Right lung (tissue), 5 donors: ENCODE measurements around the gene DOCK3. TPM values are rescaled to one million over a fixed set of nuclear protein-coding genes. Genes with fewer than 3 reads are reported as not detected.
"Not testable (repeated sequence)": the region's sequence is repeated elsewhere in the genome, so short reads cannot be mapped to it uniquely, and the experiment has no call there.

Experiments
- DNase-seq, 2 donors: peaks; one replicate each; pipeline ENCODE4 v3.0.0-alpha.2; 2013
- polyA plus RNA-seq, 5 donors: library from polyadenylated mRNA; unstranded; fragments of 120-200 nt; gene quantifications; one replicate each; pipeline versions ENCODE4 v1.2.1 to v1.2.3, GENCODE V29; 2013; ENCODE audit warnings: inconsistent platforms in 1 of 5, low replicate concordance in 1 of 5; ENCODE audit not compliant: insufficient read length in 5 of 5, insufficient read depth in 1 of 5

Gene DOCK3
- polyA plus RNA-seq, 5 donors: 1.2 to 2.5 (median 2.4) TPM

DNA sequence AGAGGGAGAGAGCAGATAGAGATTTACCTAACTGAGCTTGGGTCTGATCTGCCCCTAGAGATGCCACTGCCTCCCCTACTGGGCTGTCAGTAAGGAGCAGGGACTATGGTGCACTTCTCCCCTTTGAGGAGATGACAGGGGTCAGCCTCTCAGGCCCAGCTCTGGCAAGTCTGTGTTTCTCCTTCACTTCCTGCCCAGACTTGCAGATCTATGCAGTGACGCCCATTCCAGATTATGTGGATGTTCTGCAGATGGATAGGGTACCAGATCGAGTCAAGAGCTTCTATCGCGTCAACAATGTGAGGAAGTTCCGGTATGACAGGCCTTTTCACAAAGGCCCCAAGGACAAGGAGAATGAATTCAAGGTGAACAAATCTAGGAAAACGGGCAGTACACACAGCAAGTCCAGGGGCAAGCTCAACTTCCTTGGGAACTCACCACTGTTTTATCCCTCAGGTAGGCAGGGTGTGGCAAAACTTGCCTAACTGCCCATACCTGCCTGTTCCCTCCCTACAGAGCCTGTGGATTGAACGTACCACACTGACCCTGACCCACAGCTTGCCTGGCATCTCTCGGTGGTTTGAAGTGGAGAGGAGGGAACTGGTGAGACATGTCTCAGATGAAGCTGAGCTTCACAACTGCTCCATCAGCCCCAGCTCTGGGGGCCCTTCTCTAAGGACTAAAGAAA lies 681.3 kb downstream of the DOCK3 start:
- DNase-seq: no peak

DNA sequence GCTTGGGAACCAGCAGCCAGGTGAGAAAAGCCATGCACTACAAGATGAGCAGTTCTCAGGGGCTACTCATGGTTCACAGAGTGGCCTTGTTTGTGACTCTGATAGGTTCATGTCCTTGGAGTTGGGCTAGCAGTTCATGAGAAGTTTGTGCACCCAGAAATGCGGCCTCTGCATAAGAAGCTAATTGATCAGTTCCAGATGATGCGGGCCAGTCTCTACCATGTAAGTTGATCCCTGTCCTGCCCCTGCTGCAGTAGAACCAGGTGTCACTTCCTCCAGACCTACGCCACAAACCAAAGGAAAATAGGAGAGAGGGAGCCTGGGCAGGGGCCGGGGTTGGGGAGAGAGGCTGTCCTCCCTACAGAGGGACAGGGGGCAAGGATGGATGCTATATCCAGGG lies 683.1 kb downstream of the DOCK3 start:
- DNase-seq: no peak

DNA sequence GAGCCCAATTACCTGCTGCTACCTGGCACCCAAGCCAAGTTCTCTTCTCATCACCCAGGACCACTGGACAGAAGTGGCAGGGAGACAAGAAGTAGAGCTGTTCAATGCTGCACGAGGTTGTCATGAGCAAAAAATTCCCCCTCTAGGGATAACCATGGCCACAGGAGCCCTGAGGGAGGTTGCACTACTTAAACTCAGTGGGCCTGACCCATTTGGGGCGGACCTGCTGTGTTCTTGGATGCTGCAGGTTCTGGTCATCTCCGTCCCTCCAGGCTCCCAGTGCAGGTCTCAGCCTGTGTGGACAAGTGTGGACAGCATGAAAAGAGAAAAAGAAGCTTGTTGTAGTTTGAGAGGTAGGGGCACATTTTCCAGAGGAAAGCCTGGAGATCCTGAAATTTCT lies 684.3 kb downstream of the DOCK3 start:
- no peak for DNase-seq

DNA sequence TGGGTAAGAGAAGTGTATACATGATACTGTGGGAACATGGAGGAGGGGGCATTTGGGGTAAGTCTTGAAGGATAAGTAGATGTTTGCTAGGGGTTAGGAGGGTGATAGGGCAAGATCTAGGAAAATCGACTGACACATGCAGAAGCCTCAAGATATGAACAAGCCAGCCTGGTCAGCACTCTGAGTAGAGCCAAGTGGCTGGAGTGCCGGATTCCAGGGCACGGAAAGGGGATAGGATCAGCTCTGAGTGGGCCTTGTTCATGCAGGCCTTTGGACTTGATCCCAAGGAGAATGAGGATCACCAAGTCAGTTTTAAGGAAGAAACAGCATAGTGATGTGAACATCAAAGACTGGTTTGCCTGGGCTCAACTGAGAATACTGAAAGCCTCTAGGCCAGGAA lies 686.1 kb downstream of the DOCK3 start:
- DNase-seq: no peak

DNA sequence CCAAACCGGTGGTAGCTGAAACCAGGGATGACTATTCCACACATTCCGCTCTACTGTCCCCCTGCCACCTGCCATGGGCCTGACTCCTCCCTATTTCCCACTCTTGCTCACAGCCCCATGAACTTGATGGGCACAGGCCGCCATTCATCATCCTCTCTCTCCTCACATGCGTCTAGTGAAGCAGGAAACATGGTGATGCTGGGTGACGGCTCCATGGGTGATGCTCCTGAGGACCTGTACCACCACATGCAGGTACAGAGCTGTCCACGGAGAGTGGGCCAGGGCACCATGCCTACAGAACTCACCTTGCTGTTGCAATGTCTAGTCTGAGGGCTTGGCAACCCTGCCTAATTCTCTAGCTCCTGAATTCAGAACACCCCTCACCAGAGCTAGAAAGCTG lies 687.0 kb downstream of the DOCK3 start:
- DNase-seq: no peak

DNA sequence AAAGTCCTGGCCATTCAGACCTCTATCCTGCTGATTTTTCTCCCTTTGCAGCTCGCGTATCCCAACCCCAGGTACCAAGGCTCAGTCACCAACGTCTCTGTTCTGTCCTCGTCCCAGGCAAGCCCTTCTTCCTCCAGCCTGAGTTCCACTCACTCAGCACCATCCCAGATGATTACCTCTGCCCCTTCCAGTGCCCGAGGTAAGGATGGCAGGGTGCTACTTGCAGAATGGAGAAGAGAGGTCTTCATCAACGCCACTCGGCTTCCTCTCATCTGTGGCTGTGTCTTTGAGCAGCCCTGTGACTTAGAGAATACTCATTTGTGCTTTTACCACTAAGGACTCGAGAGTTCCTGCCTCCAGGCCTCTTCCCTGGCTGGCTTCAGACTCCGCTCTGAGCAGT lies 687.7 kb downstream of the DOCK3 start:
- DNase-seq: no peak

DNA sequence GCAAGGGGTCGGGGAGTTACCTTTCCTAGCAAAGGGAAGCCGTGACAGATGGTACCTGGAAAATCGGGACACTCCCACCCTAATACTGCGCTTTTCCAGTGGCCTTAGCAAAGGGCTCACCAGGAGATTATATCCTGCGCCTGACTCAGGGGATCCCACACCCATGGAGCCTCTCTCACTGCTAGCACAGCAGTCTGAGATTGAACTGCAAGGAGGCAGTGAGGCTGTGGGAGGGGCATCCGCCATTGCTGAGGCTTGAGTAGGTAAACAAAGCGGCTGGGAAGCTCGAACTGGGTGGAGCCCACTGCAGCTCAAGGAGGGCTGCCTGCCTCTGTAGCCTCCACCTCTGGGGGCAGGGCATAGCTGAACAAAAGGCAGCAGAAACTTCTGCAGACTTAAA lies 693.5 kb downstream of the DOCK3 start:
- DNase-seq: not testable (repeated sequence)

DNA sequence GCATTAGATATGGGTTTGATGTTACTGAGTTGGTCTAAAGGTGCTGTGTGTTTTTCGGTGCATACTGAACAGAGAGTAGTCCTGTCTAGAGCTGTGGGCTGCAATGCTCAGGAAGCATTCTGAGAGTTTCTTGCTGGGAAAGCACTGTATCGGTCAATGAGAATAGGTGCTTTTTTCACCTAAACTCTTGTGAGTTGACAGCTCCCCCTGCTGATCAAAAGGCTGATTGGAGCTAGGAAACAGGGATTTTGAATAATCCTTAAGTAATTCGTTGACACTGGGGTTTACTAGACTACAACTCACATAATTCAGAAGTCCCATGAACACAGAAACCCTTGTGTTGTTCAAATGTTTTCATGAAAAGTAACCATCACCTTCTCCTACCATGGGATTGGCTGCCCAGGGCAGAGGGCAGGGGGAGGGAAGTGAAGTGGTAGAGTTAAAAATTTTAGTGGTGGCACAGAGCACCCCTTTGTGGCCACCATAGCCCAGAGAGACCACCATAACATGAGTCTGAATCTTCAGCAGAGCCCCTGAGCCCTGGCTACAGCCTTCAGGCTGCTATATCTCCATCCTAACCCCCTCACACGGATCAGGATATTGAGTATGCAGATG lies 697.3 kb downstream of the DOCK3 start:
- DNase-seq: peak in 1 of 2 donors; percentile 36

DNA sequence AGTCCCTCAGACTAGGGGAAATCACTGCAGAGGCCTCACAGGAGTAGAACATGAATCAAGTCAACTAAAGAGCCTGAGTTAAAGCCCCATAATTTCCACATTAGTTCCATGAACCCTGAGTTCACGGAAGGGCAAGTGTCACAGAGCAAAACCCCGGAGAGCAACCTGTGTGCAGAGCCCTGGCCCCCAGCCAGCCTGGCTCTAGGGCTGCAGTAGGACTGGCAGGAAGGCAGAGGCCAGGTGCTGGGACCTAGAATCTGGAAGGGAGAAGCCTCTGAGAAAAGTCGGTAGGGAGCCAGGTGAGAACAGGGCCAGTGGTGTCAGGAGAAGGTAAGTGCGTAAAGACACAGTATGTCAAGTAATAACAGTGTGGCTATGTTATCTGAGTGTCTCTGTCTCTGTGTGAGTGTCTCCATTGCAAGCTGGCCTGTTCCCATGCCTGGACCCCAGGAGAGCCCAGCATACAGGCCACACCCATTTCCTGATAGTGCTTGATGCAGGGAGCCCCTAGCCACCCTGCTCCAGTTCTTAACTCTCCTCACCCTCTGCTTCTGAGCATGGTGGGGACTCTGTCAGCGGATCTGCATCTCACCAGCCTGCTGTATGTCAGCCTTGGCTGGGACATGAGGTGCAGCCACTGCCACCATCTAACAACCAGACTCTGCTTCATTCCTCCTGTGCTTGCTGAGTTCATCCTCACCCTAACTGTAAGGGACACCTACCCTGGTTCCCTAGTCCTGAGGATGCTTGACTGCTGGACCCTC lies 699.1 kb downstream of the DOCK3 start:
- DNase-seq: no peak

DNA sequence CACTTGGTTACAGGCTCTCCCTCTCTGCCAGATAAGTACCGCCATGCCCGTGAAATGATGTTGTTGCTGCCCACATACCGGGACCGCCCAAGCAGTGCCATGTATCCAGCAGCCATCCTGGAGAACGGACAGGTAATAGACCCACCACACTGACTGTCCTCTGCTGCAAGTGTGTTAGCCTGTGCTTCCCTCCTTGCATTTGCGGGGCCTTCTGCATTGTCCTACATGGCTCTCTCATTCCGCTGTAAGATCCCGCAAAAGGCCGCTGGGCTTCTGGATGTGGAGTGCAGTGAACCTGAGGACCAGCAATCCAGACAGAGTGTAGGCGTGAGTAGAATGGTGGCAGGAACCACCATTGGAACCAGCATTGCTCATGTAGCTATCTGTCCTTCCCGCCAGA lies 699.7 kb downstream of the DOCK3 start:
- DNase-seq: no peak

DNA sequence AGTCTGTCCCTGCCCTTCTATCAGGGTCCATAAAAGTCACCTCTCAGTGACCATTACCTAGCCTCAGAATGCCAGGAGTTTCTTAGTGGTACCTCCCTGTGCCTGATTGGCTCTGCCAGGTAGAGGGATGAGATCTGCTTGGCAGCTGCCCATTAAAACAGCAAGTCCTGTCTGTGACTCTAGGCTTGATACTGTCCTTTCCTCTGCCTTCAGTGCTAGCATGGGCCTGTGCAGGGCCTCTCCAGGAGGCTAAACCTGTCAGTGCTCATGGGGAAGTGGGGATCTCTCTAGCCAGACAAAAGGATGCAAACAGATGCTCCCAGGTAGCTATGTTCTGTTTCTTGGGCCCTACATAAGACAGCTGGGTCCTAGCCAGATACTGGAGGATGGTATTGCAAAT lies 700.4 kb downstream of the DOCK3 start:
- no peak for DNase-seq

DNA sequence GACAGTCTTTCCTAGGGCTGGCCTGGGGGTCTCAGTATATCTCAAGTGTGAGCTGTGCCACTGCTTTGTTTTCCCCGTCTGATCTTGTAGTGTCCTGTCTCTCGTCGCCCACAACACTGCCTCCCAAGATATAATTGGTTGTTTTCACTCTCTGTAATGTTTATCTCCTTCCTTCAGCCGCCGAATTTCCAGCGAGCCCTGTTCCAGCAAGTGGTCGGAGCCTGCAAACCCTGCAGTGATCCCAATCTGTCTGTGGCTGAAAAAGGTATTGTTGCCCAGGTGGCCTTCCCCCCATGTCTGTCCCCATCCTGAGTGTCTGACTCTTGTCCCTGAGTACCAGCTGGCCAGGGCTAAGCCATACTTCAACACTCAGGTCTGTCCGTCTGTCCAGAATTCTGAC lies 700.8 kb downstream of the DOCK3 start:
- DNase-seq: no peak

DNA sequence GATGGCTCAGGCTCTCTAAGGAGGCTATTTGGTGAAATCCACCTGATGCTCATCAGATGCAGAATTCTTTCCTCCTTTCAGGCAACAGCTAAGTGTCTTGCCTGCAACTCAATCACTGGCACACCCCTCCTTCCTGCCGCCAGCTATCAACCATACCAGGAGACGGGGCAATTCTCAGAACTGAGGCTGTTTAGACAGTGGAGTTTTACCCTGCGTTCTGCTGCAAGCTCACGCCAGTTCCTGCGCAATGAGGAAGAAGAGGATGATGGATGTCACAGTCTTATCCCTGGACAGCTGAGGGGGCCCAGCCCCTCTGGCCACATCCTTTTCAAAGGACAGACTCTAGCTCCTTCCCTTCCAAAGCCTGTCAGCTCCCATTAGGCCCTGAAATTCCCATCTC lies 703.3 kb downstream of the DOCK3 start:
- DNase-seq: no peak

DNA sequence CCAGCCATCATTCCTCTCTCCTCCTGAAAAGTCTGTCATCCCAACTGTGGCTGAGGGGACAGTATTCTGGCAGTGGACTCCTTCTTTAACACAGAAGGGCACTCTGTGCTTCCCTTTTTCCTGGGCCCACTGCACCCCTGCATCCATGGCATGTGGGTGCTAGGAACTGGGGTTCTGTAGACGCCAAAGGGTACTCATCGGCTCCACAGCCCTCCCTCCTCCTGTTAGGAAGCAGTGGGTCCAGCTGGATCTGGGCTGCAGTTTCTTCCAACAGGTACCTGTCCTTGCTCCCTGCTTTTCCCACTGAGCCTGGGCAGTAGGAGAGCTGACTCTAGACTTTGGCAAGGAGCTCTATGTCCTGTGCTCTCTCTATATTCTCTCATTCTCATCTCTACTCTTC lies 704.0 kb downstream of the DOCK3 start:
- no peak for DNase-seq

DNA sequence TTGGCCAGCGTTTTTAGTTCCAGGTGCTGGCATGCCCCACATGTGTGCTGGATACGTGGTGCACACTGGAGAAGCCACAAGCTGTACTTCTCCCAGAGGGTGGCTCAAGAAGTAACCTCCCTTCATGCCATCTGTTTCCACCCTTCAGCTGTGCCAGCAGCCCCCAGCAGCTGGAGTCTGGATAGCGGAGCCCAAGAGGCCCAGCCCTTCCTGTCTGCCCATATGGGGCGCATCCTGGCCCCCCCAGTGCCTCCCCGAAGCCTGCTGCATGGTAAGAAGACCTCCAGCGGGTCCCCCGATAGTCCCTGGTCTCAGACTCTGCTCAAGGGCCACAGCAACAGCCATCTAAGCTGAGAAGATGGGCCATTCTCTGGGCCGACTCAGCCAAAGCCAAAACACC lies 704.6 kb downstream of the DOCK3 start:
- DNase-seq: no peak

DNA sequence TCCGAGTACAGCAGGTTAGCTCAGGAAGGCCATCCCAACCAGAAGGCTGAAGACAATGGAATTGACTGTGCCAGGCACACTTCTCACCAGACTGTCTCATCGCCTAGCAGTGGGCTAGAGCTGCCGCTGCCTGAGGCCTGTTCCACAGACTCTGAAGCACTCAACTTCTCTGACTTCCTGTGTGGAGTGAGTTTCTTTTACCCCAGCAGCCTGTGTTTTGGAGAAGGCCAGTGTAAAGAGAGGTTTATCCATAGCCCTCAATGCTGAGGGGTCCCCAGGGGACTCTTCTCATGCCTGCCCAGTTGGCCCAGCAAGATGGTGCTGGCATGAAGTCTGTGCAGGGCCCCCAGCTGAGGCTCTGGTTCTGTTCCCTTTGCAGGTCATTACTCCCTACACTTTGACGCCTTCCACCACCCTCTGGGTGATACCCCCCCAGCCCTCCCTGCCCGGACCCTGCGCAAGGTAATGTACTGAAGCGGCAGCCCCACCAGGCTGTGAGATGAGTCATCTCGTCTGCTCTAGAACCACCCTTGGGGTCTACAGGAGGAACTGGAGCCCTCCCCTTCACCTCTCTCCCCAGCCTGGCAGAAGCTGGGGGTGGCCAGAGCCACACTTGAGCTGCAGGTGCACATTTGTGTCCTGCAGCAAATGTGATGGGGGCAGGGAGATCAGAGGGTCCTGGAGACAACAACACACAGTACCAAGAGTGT lies 705.2 kb downstream of the DOCK3 start:
- DNase-seq: no peak

DNA sequence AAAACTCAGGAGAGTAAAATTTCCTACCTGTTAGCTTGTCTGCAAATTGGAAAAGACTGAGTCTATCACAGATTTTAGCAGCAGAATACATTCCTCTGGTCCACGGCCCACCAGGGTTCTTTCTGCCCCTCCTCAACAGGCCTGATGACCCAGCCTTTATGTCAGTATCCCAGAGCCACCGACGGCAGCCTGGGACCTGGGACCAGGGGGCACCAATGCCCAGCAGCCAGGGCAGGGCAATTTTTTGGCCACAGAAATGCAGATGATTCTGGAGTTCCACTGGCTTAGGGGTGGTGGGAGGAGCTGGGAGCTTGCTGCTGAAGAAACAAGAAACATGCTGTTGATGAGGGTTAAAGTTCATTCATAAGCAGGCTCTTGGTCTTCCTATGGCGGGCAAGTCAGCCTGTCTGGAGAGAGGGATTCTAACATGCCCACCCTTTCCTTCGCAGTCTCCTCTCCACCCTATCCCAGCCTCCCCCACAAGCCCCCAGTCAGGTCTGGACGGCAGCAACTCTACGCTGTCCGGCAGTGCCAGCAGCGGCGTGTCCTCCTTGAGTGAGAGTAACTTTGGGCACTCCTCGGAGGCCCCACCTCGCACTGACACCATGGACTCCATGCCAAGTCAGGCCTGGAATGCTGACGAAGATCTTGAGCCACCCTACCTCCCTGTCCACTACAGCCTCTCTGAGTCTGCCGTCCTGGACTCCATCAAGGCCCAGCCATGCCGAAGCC lies 706.0 kb downstream of the DOCK3 start:
- no peak for DNase-seq

DNA sequence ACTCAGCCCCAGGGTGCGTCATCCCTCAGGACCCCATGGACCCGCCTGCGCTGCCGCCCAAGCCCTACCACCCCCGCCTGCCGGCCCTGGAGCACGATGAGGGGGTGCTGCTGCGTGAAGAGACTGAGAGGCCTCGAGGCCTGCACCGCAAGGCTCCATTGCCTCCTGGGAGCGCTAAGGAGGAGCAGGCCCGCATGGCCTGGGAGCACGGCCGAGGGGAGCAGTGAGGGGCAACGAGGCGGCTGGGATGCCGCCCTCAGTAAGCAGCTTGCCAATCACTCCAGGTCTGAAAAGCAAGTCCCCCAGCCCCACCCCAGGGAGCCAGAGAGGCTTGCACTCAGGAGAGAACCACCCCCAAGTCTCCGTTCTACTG lies 706.6 kb downstream of the DOCK3 start:
- DNase-seq: no peak

DNA sequence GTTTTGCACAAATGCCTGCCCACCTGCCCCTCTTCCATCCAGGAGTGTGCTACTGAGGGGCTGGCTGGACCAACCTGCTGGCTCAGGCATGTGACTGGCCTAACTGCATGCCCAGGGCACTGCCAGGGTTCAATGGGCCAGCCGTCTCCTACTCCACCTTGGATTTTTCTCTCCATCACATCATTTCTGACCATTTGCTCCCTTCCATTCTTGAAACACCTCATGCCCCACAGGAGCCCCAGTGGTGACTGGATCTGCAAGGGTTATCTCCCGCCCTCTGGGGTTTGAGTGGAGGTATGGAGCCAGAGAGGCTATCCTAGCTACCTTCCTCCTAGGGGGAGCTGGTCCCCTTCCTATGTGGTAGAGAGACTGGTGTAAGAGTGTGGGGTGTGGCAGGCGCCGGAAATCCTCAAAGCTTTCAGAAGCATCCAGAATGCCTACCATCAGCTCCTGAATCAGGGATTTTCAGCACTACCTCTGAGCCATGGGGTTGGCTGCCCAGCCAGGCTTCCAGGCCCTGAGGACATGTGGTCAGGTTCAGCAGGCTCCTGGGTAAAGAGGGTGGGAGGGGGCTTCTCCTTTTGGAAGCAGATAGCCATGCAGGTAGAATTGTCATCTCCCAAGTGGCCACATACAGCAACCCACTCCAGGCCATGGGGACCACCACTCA lies 707.5 kb downstream of the DOCK3 start:
- no peak for DNase-seq

DNA sequence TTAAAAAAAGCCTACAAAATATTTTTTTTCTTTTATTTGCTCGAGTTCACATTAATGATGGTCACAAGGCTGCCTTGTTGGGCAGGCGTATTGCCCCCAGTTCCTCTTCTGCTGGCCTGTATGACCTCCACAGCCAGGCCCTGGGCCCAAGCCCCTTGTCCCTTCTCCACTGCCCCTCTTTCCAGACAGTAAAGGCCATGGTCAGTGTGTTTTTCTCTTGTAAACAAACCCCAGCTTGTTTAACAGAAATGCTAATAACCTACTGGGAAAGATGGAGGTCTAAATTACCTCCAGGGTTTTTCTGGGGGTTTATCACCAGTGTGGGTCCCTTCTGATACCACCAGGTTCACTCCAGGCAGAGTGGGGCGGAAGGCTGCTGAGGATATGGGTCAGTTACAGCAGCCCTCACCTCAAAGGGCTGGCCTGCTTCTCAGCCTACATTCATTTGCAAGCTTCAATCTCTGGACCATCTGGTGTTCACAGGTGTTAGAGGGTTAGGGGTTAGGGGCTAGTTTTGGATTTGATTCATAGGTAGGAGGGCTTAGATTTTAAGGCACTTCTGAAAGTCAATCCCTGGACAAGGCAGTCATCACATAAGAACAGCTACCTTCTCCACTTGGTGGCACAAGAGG lies 708.3 kb downstream of the DOCK3 start:
- no peak for DNase-seq
